IMR-90 (cell line): ENCODE results near the gene SDK1. TPM values are rescaled to one million over a fixed set of nuclear protein-coding genes. Genes with fewer than 3 reads are reported as not detected.

Experiments used
- ATAC-seq: fragments of 200-7000 bp; cut with Tn5 transposase; 2 replicates; pipeline ENCODE4 v1.9.1; 2020; ENCODE audit warnings: low read depth, mild to moderate bottlenecking, moderate library complexity
- BruUV-seq: library from RNA; stranded (reverse); fragments of 400-500 nt; replicated peaks from 2 replicates; lab custom pipeline; 2021; lab: Mats Ljungman, UMichigan
- CTCF ChIA-PET: fragments of 300-600 bp; formaldehyde crosslinking; extraction: SDS; loops from one replicate; lab custom pipeline; 2021; ENCODE audit warnings: antibody characterized with exemption; lab: Yijun Ruan, JAX
- POLR2A ChIA-PET: fragments of 300-600 bp; sonication (Branson Sonifier 250); formaldehyde crosslinking; loops from one replicate; lab custom pipeline; 2022; ENCODE audit warnings: antibody characterized with exemption; ENCODE audit not compliant: unreplicated experiment; lab: Charles Lee
- DNase-seq: peaks from one replicate; pipeline ENCODE4 v3.0.0; 2013
- H2AFZ ChIP-seq: replicated peaks from 2 replicates; pipeline ENCODE3; 2013; ENCODE audit warnings: low read length, mild to moderate bottlenecking; ENCODE audit not compliant: poor library complexity
- H2AK5ac ChIP-seq: 2 replicates; pipeline ENCODE4 v1.6.1; 2013; ENCODE audit warnings: low read depth, low read length, inconsistent platforms
- H2AK9ac ChIP-seq: replicated peaks from 2 replicates; pipeline ENCODE3; 2013; ENCODE audit warnings: mild to moderate bottlenecking, low read depth, low read length, moderate library complexity; ENCODE audit not compliant: poor library complexity
- H2BK120ac ChIP-seq: 2 replicates; pipeline ENCODE4 v1.6.1; 2013; ENCODE audit warnings: low read depth, low read length, inconsistent platforms
- H2BK15ac ChIP-seq: 3 replicates; pipeline ENCODE4 v1.6.1; 2013; ENCODE audit warnings: low read depth, low read length, inconsistent platforms
- H2BK20ac ChIP-seq: 2 replicates; pipeline ENCODE4 v1.6.1; 2013; ENCODE audit warnings: low read depth, mild to moderate bottlenecking, inconsistent platforms, low read length, moderate library complexity
- H2BK5ac ChIP-seq: 2 replicates; pipeline ENCODE4 v1.6.1; 2013; ENCODE audit warnings: mild to moderate bottlenecking, low read depth, low read length, inconsistent platforms; ENCODE audit not compliant: poor library complexity, severe bottlenecking
- H3K14ac ChIP-seq: replicated peaks from 2 replicates; pipeline ENCODE4 v1.6.1; 2013; ENCODE audit warnings: low read depth, low read length, inconsistent platforms
- H3K18ac ChIP-seq: 2 replicates; pipeline ENCODE4 v1.6.1; 2013; ENCODE audit warnings: low read depth, low read length, control low read depth
- H3K23ac ChIP-seq: 2 replicates; pipeline ENCODE4 v1.6.1; 2013; ENCODE audit warnings: low read depth, low read length, inconsistent platforms
- H3K27ac ChIP-seq: 2 replicates; pipeline ENCODE4 v1.5.1; 2013; ENCODE audit warnings: mild to moderate bottlenecking, control low read depth, low read length; ENCODE audit not compliant: insufficient read depth
- H3K27me3 ChIP-seq: 2 replicates; pipeline ENCODE4 v1.6.1; 2013; ENCODE audit warnings: low read length; ENCODE audit not compliant: control insufficient read depth, insufficient read depth
- H3K36me3 ChIP-seq: 2 replicates; pipeline ENCODE4 v1.6.1; 2013; ENCODE audit warnings: low read length, mixed read lengths; ENCODE audit not compliant: control insufficient read depth, insufficient read depth
- H3K4ac ChIP-seq: 2 replicates; pipeline ENCODE4 v1.6.1; 2013; ENCODE audit warnings: low read depth, low read length, inconsistent platforms
- H3K4me1 ChIP-seq: 2 replicates; pipeline ENCODE4 v1.6.1; 2013; ENCODE audit warnings: low read length, mixed read lengths; ENCODE audit not compliant: control insufficient read depth, insufficient read depth
- H3K4me2 ChIP-seq: 2 replicates; pipeline ENCODE4 v1.6.1; 2013; ENCODE audit warnings: low read depth, mild to moderate bottlenecking, control low read depth, low read length, moderate library complexity
- H3K4me3 ChIP-seq: 2 replicates; pipeline ENCODE4 v1.5.1; 2013; ENCODE audit warnings: low read depth, mild to moderate bottlenecking, control low read depth, low read length, moderate library complexity; ENCODE audit not compliant: insufficient read depth
- H3K56ac ChIP-seq: 2 replicates; pipeline ENCODE4 v1.6.1; 2013; ENCODE audit warnings: low read length, inconsistent platforms; ENCODE audit not compliant: insufficient read depth; ENCODE audit errors: extremely low read depth
- H3K79me1 ChIP-seq, 2 experiments: 2 replicates each; pipeline ENCODE4 v1.6.1; 2013; ENCODE audit warnings: low read length in 2 of 2, inconsistent platforms in 1 of 2, low read depth in 1 of 2
- H3K9ac ChIP-seq: 2 replicates; pipeline ENCODE4 v1.6.1; 2013; ENCODE audit warnings: low read depth, low read length, control low read depth
- H3K9me1 ChIP-seq: 2 replicates; pipeline ENCODE4 v1.6.1; 2013; ENCODE audit warnings: low read length, inconsistent platforms; ENCODE audit not compliant: insufficient read depth
- H3K9me3 ChIP-seq: 2 replicates; pipeline ENCODE4 v1.6.1; 2013; ENCODE audit warnings: low read length; ENCODE audit not compliant: control insufficient read depth, insufficient read depth
- H4K20me1 ChIP-seq: 2 replicates; pipeline ENCODE4 v1.6.1; 2013; ENCODE audit warnings: low read length, inconsistent platforms; ENCODE audit not compliant: insufficient read depth
- H4K5ac ChIP-seq: 2 replicates; pipeline ENCODE4 v1.6.1; 2013; ENCODE audit warnings: mild to moderate bottlenecking, low read depth, low read length, control low read depth
- H4K8ac ChIP-seq, 2 experiments: 2 replicates each; pipeline ENCODE4 v1.6.1; 2013; ENCODE audit warnings: low read depth in 2 of 2, low read length in 2 of 2, control low read depth in 1 of 2, inconsistent platforms in 1 of 2
- H4K91ac ChIP-seq: 2 replicates; pipeline ENCODE4 v1.6.1; 2013; ENCODE audit warnings: low read depth, low read length, inconsistent platforms; ENCODE audit not compliant: insufficient read depth
- BHLHE40 ChIP-seq: fragments of 150-350 bp; IDR thresholded peaks from 2 replicates; pipeline ENCODE4 v1.6.1; 2016; ENCODE audit warnings: mild to moderate bottlenecking, low read depth, low read length
- CEBPB ChIP-seq: IDR thresholded peaks from 2 replicates; pipeline ENCODE4 v1.6.1; 2012; ENCODE audit warnings: low read depth, low read length, improper control_type of control experiment
- CHD1 ChIP-seq: IDR thresholded peaks from 2 replicates; pipeline ENCODE4 v1.6.1; 2012; ENCODE audit warnings: low read depth, low read length, improper control_type of control experiment
- FOS ChIP-seq: fragments of 150-350 bp; IDR thresholded peaks from 2 replicates; pipeline ENCODE4 v1.6.1; 2016; ENCODE audit warnings: low read depth, low read length
- MAFK ChIP-seq: IDR thresholded peaks from 2 replicates; pipeline ENCODE4 v1.6.1; 2012; ENCODE audit warnings: low read depth, low read length, improper control_type of control experiment
- MAZ ChIP-seq: IDR thresholded peaks from 2 replicates; pipeline ENCODE4 v1.6.1; 2012; ENCODE audit warnings: low read depth, mild to moderate bottlenecking, low read length, improper control_type of control experiment, moderate library complexity, borderline replicate concordance
- MXI1 ChIP-seq: IDR thresholded peaks from 2 replicates; pipeline ENCODE4 v1.6.1; 2012; ENCODE audit warnings: low read depth, mild to moderate bottlenecking, low read length, moderate library complexity, borderline replicate concordance
- NFE2L2 ChIP-seq: fragments of 150-350 bp; IDR thresholded peaks from 2 replicates; pipeline ENCODE4 v1.6.1; 2016; ENCODE audit warnings: low read depth, mild to moderate bottlenecking, low read length
- POLR2A ChIP-seq: IDR thresholded peaks from 2 replicates; pipeline ENCODE4 v1.6.1; 2012; ENCODE audit warnings: mild to moderate bottlenecking, low read depth, low read length
- RAD21 ChIP-seq: IDR thresholded peaks from 2 replicates; pipeline ENCODE4 v1.6.1; 2012; ENCODE audit warnings: low read length, improper control_type of control experiment
- RCOR1 ChIP-seq: IDR thresholded peaks from 2 replicates; pipeline ENCODE4 v1.6.1; 2012; ENCODE audit warnings: mild to moderate bottlenecking, low read length, improper control_type of control experiment; ENCODE audit not compliant: insufficient replicate concordance
- RFX5 ChIP-seq: IDR thresholded peaks from 2 replicates; pipeline ENCODE4 v1.8.0; 2012; ENCODE audit warnings: low read depth, mild to moderate bottlenecking, low read length, moderate library complexity
- SMC3 ChIP-seq: fragments of 150-350 bp; IDR thresholded peaks from 2 replicates; pipeline ENCODE4 v1.6.1; 2016; ENCODE audit warnings: low read depth, mild to moderate bottlenecking, antibody characterized with exemption, low read length, moderate library complexity
- WGBS, 2 experiments: methylation state at CpG; one replicate each; pipeline versions ENCODE4 v1.1.5 to v1.1.7; 2013; ENCODE audit warnings: missing lambda C conversion rate in 2 of 2; ENCODE audit not compliant: insufficient read length in 1 of 2; ENCODE audit errors: extremely low coverage in 2 of 2; 5-methylcytosine and 5-hydroxymethylcytosine counted together
- dilution Hi-C: fragments of 300-500 bp; cut with HindIII; formaldehyde crosslinking; loops from one replicate; pipeline ENCODE4 v1.14.3; 2018; ENCODE audit warnings: low sequenced_read_pairs; ENCODE audit not compliant: unreplicated experiment
- in situ Hi-C: fragments of 300-500 bp; cut with MboI; formaldehyde crosslinking; loops from 3 replicates; pipeline ENCODE4 v1.14.3; 2019; ENCODE audit warnings: low sequenced_read_pairs, inconsistent platforms, mixed read lengths
- intact Hi-C: fragments of 100-400 bp; cut with micrococcal nuclease; formaldehyde crosslinking; loops from 2 replicates; pipeline ENCODE4 v1.10.0; 2022
- polyA plus RNA-seq, 3 experiments: library from polyadenylated mRNA; depleted of rRNA; stranded (reverse); fragments of >200 nt; gene quantifications; 2 replicates each; pipeline ENCODE4 v1.2.3, GENCODE V29; 2012; ENCODE audit warnings: low replicate concordance in 1 of 3
- total RNA-seq: library from RNA; depleted of rRNA; stranded (reverse); fragments of >200 nt; gene quantifications from 2 replicates; pipeline ENCODE4 v1.2.3, GENCODE V29; 2012
- TF ChIP-seq, protein P1 (sequence below): fragments of 150-350 bp; IDR thresholded peaks from 2 replicates; pipeline ENCODE4 v1.6.1; 2017; ENCODE audit warnings: mild to moderate bottlenecking, antibody characterized with exemption, low read length, low read depth
- TF ChIP-seq, protein P2 (sequence below): fragments of 150-350 bp; IDR thresholded peaks from 2 replicates; pipeline ENCODE4 v1.6.1; 2016; ENCODE audit warnings: low read depth, mild to moderate bottlenecking, low read length, moderate library complexity, borderline replicate concordance

The SDK1 gene
- total and polyA plus RNA-seq, 2 of the 4 experiments (the other 2 are of a cell fraction), result 1.5 to 1.6 TPM

DNA sequence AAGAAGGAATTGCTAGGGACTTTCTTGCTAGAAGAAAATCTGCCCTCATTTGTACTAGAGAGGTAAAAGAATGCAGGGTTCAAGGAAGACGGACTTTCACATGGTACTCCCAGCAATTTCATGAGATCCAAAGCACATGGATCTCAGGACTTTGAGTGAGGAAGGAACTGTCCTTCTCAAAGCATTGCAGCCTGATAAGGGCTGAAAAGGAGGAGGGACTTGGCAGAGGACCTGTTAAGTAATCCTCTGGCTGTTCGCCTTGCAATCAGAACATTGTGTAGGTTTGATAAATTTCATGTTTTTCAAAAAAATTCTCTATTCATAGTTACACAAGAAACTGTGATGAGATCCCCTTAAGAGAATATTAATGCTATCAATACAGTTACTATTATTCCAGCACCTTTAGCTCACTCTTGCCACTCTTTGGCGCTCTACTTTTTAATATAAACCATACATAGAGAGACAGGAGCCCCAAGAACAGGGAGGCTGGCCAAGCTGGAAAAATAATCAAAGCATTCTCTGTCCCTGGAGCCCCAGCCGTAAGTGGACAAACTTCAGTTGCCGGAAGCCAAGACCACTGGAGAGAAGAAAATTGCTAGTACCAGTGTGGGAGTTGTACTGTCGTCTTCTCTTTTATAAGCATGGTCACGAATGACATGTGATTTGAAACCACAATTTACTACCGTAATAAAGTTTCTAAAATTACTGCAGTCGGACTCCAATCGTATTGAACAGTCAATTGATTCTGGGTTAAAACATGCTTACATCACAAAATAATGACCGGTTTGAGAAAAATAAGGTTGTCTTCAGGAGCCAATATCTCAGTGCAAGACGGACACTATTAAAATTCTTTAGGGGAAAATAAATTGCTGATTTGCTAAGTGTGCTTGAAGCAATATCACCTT, 424.4 kb downstream of the SDK1 start:
- no peaks in the 10 kb centered on the region for H3K36me3 ChIP-seq
- H3K4ac ChIP-seq, result no peak overlapping the region
- H2AK9ac ChIP-seq, result no peak overlapping the region
- no peaks in the 10 kb centered on the region for H3K9me1 ChIP-seq
- no peak overlapping the region for H3K27ac ChIP-seq
- ChIA-PET POLR2A (no interaction called here), CTCF (no interaction called here)
- no peaks in the 10 kb centered on the region for H3K27me3 ChIP-seq
- no peak for ATAC-seq
- H3K9me3 ChIP-seq, result no peaks in the 10 kb centered on the region
- H2BK120ac ChIP-seq, result no peak overlapping the region
- no peak overlapping the region for H3K4me2 ChIP-seq
- intact Hi-C loops (no loop called here), in situ Hi-C loops (no loop called here), dilution Hi-C loops (no loop called here)
- H2BK15ac ChIP-seq, result no peak overlapping the region
- H3K56ac ChIP-seq, result no peak overlapping the region
- no peak overlapping the region for H3K14ac ChIP-seq
- H3K4me3 ChIP-seq, result no peak overlapping the region
- H2BK20ac ChIP-seq, result no peak overlapping the region
- no peak overlapping the region for H3K23ac ChIP-seq
- no peak overlapping the region for H4K91ac ChIP-seq
- H4K20me1 ChIP-seq, result no peaks in the 10 kb centered on the region
- H3K79me1 ChIP-seq, result no peaks in the 10 kb centered on the region
- BruUV-seq, result no TSS peak
- no peak overlapping the region for H2BK5ac ChIP-seq
- H4K8ac ChIP-seq, result no peak overlapping the region
- no peaks in the 10 kb centered on the region for H3K4me1 ChIP-seq
- H2AFZ ChIP-seq, result no peak overlapping the region
- 67% methylated on average over 1 of the region's 12 CpGs; no CpG with 5 or more reads in 1 of the 2 experiments for WGBS, 2 experiments
- DNase-seq, result no peak
- H4K5ac ChIP-seq, result no peak overlapping the region
- no peak overlapping the region for H3K9ac ChIP-seq
- H3K18ac ChIP-seq, result no peak overlapping the region
- H2AK5ac ChIP-seq, result no peak overlapping the region
- no peak for TF ChIP-seq RFX5
- TF ChIP-seq POLR2A, result no peak
- TF ChIP-seq, protein P1, sequence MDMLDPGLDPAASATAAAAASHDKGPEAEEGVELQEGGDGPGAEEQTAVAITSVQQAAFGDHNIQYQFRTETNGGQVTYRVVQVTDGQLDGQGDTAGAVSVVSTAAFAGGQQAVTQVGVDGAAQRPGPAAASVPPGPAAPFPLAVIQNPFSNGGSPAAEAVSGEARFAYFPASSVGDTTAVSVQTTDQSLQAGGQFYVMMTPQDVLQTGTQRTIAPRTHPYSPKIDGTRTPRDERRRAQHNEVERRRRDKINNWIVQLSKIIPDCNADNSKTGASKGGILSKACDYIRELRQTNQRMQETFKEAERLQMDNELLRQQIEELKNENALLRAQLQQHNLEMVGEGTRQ, result no peak
- TF ChIP-seq FOS, result no peak
- TF ChIP-seq MXI1, result no peak
- TF ChIP-seq RCOR1, result no peak
- no peak for TF ChIP-seq CEBPB
- no peak for TF ChIP-seq RAD21
- TF ChIP-seq MAFK, result no peak
- TF ChIP-seq SMC3, result no peak
- TF ChIP-seq MAZ, result no peak
- TF ChIP-seq NFE2L2, result no peak
- TF ChIP-seq CHD1, result no peak
- TF ChIP-seq, protein P2, sequence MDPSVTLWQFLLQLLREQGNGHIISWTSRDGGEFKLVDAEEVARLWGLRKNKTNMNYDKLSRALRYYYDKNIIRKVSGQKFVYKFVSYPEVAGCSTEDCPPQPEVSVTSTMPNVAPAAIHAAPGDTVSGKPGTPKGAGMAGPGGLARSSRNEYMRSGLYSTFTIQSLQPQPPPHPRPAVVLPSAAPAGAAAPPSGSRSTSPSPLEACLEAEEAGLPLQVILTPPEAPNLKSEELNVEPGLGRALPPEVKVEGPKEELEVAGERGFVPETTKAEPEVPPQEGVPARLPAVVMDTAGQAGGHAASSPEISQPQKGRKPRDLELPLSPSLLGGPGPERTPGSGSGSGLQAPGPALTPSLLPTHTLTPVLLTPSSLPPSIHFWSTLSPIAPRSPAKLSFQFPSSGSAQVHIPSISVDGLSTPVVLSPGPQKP, result no peak
- no peak for TF ChIP-seq BHLHE40
